SK-N-SH (cell line): Measurements from ENCODE around the gene EOGT. TPM values are rescaled to one million over a fixed set of nuclear protein-coding genes. Genes with fewer than 3 reads are reported as not detected.

Experiments
- CTCF ChIA-PET: fragments of 300-600, 350-600 bp; formaldehyde crosslinking; extraction: SDS; loops from one replicate; lab custom pipeline; 2021; lab: Yijun Ruan, JAX
- POLR2A ChIA-PET: fragments of 350-600 bp; sonication (Branson Sonifier 250); formaldehyde crosslinking; extraction: SDS; loops from one replicate; lab custom pipeline; 2020; ENCODE audit warnings: antibody characterized with exemption, inconsistent platforms; lab: Yijun Ruan, JAX
- DNase-seq: peaks from one replicate; pipeline ENCODE4 v3.0.0; 2012
- H2AFZ ChIP-seq: fragments of 200-600 bp; sonication (generic); 2 replicates; pipeline ENCODE4 v1.8.1; 2016; ENCODE audit warnings: antibody characterized with exemption, mild to moderate bottlenecking, low read depth
- H3F3A ChIP-seq: fragments of 200-600 bp; sonication (generic); replicated peaks from 2 replicates; pipeline ENCODE3; 2016; ENCODE audit warnings: antibody characterized with exemption, mild to moderate bottlenecking; ENCODE audit not compliant: insufficient read depth
- H3K27ac ChIP-seq, 2 experiments: fragments of 200-500 bp in 1 of 2; fragments of 200-600 bp in 1 of 2; sonication (Bioruptor generic) in 1 of 2; sonication (generic), shearing (Covaris generic) in 1 of 2; 2 replicates each; pipeline versions ENCODE4 v1.5.1 to v1.6.1; 2014 to 2016; ENCODE audit warnings: low read depth in 2 of 2, inconsistent platforms in 1 of 2, low read length in 1 of 2, mild to moderate bottlenecking in 1 of 2, mixed read lengths in 1 of 2
- H3K27me3 ChIP-seq: fragments of 200-600 bp; sonication (generic), shearing (Covaris generic); 2 replicates; pipeline ENCODE4 v1.6.1; 2016; ENCODE audit warnings: mixed run types; ENCODE audit not compliant: insufficient read depth
- H3K36me3 ChIP-seq, 2 experiments: fragments of 200-500 bp in 1 of 2; fragments of 200-600 bp in 1 of 2; sonication (Bioruptor generic) in 1 of 2; sonication (generic) in 1 of 2; replicated peaks in 1 of 2; 2 replicates each; pipeline versions ENCODE3 to v1.5.1; 2014 to 2016; ENCODE audit warnings: low read length in 1 of 2, mild to moderate bottlenecking in 1 of 2; ENCODE audit not compliant: insufficient read depth in 2 of 2, control insufficient read depth in 1 of 2
- H3K4me1 ChIP-seq, 2 experiments: fragments of 200-500 bp in 1 of 2; fragments of 200-600 bp in 1 of 2; sonication (Bioruptor generic) in 1 of 2; sonication (generic), shearing (Covaris generic) in 1 of 2; 2 replicates each; pipeline versions ENCODE4 v1.5.1 to v1.6.1; 2014 to 2016; ENCODE audit warnings: low read depth in 1 of 2, low read length in 1 of 2, mixed run types in 1 of 2; ENCODE audit not compliant: insufficient read depth in 2 of 2, control insufficient read depth in 1 of 2
- H3K4me2 ChIP-seq: fragments of 200-600 bp; sonication (generic), shearing (Covaris generic); 2 replicates; pipeline ENCODE4 v1.6.1; 2017; ENCODE audit warnings: mixed run types
- H3K4me3 ChIP-seq, 2 experiments: fragments of 200-500 bp in 1 of 2; fragments of 200-600 bp in 1 of 2; sonication (Bioruptor generic) in 1 of 2; sonication (generic), shearing (Covaris generic) in 1 of 2; 2 replicates each; pipeline versions ENCODE4 v1.5.1 to v1.8.1; 2014 to 2016; ENCODE audit warnings: low read depth in 2 of 2, inconsistent platforms in 1 of 2, low read length in 1 of 2, mild to moderate bottlenecking in 1 of 2, mixed read lengths in 1 of 2, moderate library complexity in 1 of 2
- H3K79me2 ChIP-seq: fragments of 200-600 bp; sonication (generic); 2 replicates; pipeline ENCODE4 v1.8.1; 2017; ENCODE audit warnings: mild to moderate bottlenecking; ENCODE audit not compliant: insufficient read depth
- H3K9ac ChIP-seq: fragments of 200-600 bp; sonication (generic); 2 replicates; pipeline ENCODE4 v1.6.1; 2017; ENCODE audit warnings: mixed run types
- H3K9me2 ChIP-seq: fragments of 200-600 bp; sonication (generic); 2 replicates; pipeline ENCODE4 v1.6.1; 2017; ENCODE audit warnings: mixed run types
- H3K9me3 ChIP-seq: fragments of 200-600 bp; sonication (generic); 2 replicates; pipeline ENCODE4 v1.6.1; 2017; ENCODE audit warnings: mixed run types, mild to moderate bottlenecking, moderate library complexity
- H4K20me1 ChIP-seq: fragments of 200-600 bp; sonication (generic); 2 replicates; pipeline ENCODE4 v1.6.1; 2017; ENCODE audit warnings: mild to moderate bottlenecking, mixed run types; ENCODE audit not compliant: insufficient read depth
- CHD2 ChIP-seq: fragments of 150-350 bp; IDR thresholded peaks from 2 replicates; pipeline ENCODE4 v1.6.1; 2018; ENCODE audit warnings: low read length; ENCODE audit not compliant: partially characterized antibody
- ELF1 ChIP-seq: IDR thresholded peaks from 2 replicates; pipeline ENCODE4 v1.4.0; 2012
- EP300 ChIP-seq, 2 experiments: IDR thresholded peaks; 2 replicates each; pipeline versions ENCODE4 v1.4.0 to v1.6.1; 2012; ENCODE audit warnings: borderline replicate concordance in 1 of 2, low read depth in 1 of 2, low read length in 1 of 2
- EZH2phosphoT487 ChIP-seq: fragments of 200-600 bp; sonication (generic); IDR thresholded peaks from 2 replicates; pipeline ENCODE4 v1.6.1; 2017; ENCODE audit warnings: low read depth, mixed run types, mild to moderate bottlenecking, antibody characterized with exemption, moderate library complexity, borderline replicate concordance
- FOXJ3 ChIP-seq: sonication (generic); formaldehyde crosslinking; IDR thresholded peaks from 2 replicates; pipeline ENCODE4 v1.5.1; 2020; ENCODE audit warnings: mild to moderate bottlenecking, missing genetic modification reagents
- GATA2 ChIP-seq: sonication (generic); formaldehyde crosslinking; IDR thresholded peaks from 2 replicates; pipeline ENCODE4 v1.5.0; 2020; ENCODE audit warnings: mild to moderate bottlenecking, missing genetic modification reagents
- MEF2A ChIP-seq: IDR thresholded peaks from 2 replicates; pipeline ENCODE4 v1.4.0; 2012; ENCODE audit warnings: low read depth, borderline replicate concordance
- NRF1 ChIP-seq: IDR thresholded peaks from 2 replicates; pipeline ENCODE4 v1.6.1; 2012; ENCODE audit warnings: low read depth, mild to moderate bottlenecking, low read length
- RFX5 ChIP-seq: IDR thresholded peaks from 2 replicates; pipeline ENCODE4 v1.6.1; 2012; ENCODE audit warnings: mild to moderate bottlenecking, improper control_type of control experiment, low read length
- RXRA ChIP-seq: IDR thresholded peaks from 2 replicates; pipeline ENCODE4 v1.4.0; 2012; ENCODE audit warnings: low read depth, mild to moderate bottlenecking, borderline replicate concordance
- SMC3 ChIP-seq: IDR thresholded peaks from 2 replicates; pipeline ENCODE4 v1.6.1; 2012; ENCODE audit warnings: low read depth, low read length, improper control_type of control experiment
- YY1 ChIP-seq: IDR thresholded peaks from 2 replicates; pipeline ENCODE4 v1.4.0; 2012; ENCODE audit warnings: low read depth, mild to moderate bottlenecking
- WGBS: methylation state at CpG from one replicate; pipeline ENCODE4 v1.1.6; 2017; ENCODE audit warnings: low lambda C conversion rate; 5-methylcytosine and 5-hydroxymethylcytosine counted together
- polyA plus RNA-seq, 3 experiments: library from polyadenylated mRNA; depleted of rRNA; stranded (reverse); fragments of >200 nt; gene quantifications; 2 replicates each; pipeline ENCODE4 v1.2.3, GENCODE V29; 2012
- TF ChIP-seq, protein P1 (sequence below): fragments of 200-600 bp; sonication (generic); IDR thresholded peaks from 2 replicates; pipeline ENCODE4 v1.6.1; 2017; ENCODE audit warnings: antibody characterized with exemption, mild to moderate bottlenecking, moderate library complexity
- TF ChIP-seq, protein P2 (sequence below): IDR thresholded peaks from 2 replicates; pipeline ENCODE4; 2012
- TF ChIP-seq, protein P3 (sequence below): IDR thresholded peaks from 2 replicates; pipeline ENCODE4 v1.4.0; 2012; ENCODE audit warnings: low read depth, borderline replicate concordance

The EOGT gene
- polyA plus RNA-seq, 1 of the 3 experiments (the other 2 are of a cell fraction) = 6.0 TPM

DNA sequence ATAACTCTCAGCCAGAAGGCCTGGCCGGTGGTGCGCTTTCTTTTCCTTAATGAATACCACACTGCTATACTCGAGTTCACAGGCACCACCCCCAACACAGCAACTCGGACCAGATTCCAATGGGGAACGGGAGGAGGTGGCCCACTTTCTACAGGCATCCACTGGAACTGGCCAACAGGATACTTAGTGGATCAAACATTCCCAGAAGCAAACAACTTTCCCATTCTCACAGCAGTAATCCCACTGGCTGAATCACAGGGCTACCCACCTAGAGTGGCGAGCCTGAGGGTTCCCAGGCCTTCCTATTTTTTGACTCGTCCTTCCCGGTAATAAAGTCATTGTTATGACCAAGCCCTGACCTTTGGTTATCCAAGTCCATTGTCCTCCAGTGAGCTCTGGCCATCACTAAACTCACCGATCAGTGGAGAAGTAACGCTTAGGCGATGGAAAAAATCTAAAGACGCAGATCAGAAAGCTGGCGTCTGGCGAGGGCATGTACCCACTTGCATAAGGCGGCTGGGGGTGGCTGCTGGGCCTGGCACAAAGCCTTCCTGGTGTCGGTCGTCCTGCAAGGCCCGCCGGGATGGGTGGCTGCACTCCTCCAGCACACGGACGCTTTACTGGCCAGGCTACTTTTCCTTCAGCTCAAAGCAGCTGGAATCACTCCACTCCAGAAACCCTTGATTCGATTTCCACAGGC lies 1.2 kb downstream of the EOGT start (continued):
- no peak for TF ChIP-seq NRF1
- TF ChIP-seq, all 33 proteins: peak for 0

DNA sequence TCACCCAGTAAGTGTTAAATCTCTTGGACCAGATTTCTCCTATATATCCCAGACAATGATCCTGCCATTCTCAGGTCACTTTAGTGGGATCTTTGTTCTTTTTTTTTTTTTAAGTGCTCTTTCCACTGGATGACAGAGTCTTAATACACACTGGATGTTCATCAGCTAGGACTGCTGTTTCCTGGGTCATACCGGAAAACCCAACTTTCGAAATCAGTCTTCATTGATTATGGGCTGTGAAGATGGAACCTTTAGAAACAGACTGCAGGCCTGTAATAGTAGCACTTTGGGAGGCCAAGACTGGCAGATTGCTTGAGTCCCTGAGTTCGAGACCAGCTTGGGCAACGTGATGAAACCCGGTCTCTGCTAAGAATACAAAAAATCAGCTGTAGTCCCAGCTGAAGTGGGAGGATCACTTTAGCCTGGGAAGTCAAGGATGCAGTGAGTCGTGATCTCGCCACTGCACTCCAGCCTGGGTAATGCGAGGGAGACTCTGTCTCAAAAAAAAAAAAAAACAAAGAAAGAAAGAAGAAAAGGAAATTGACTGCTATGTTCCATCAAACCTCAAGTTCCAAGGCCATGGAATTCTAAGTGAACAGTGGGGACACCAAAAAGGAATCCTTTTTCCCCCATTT lies 2.3 kb downstream of the EOGT start:
- Histone ChIP-seq H3F3A (peaks cover 9% of the 10 kb centered on the region), H3K9me3 (no peaks in the 10 kb centered on the region), H4K20me1 (no peaks in the 10 kb centered on the region), H3K9ac (no peak overlapping the region), H3K36me3 (peaks cover 10 to 35% of the 10 kb centered on the region in 2 experiments), H3K4me2 (no peak overlapping the region), H3K27me3 (no peaks in the 10 kb centered on the region), H3K9me2 (no peaks in the 10 kb centered on the region), H3K79me2 (peaks cover 10% of the 10 kb centered on the region; the same call in 1 of the 2 replicates), H3K27ac (peak overlapping the region in 1 of 2 experiments; percentile 80; a peak in 1 of 4 replicates), H3K4me3 (no peak overlapping the region), H2AFZ (no peak overlapping the region), H3K4me1 (peaks cover 0 to 15% of the 10 kb centered on the region in 2 experiments; a peak in 3 of 4 replicates)
- DNase-seq = no peak
- ChIA-PET CTCF (interaction anchor here (1.2 kb wide), 1 partner anchor 39 kb away, joined by 3 read pairs; no protein-coding TSS in a partner anchor), POLR2A (no interaction called here)
- WGBS = 95% methylated on average over 8 of the region's 8 CpGs
- TF ChIP-seq, protein P1, sequence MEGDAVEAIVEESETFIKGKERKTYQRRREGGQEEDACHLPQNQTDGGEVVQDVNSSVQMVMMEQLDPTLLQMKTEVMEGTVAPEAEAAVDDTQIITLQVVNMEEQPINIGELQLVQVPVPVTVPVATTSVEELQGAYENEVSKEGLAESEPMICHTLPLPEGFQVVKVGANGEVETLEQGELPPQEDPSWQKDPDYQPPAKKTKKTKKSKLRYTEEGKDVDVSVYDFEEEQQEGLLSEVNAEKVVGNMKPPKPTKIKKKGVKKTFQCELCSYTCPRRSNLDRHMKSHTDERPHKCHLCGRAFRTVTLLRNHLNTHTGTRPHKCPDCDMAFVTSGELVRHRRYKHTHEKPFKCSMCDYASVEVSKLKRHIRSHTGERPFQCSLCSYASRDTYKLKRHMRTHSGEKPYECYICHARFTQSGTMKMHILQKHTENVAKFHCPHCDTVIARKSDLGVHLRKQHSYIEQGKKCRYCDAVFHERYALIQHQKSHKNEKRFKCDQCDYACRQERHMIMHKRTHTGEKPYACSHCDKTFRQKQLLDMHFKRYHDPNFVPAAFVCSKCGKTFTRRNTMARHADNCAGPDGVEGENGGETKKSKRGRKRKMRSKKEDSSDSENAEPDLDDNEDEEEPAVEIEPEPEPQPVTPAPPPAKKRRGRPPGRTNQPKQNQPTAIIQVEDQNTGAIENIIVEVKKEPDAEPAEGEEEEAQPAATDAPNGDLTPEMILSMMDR = no peak
- TF ChIP-seq FOXJ3 (CRISPR knock-in tag) = no peak
- no peak for TF ChIP-seq RXRA
- no peak for TF ChIP-seq MEF2A

DNA sequence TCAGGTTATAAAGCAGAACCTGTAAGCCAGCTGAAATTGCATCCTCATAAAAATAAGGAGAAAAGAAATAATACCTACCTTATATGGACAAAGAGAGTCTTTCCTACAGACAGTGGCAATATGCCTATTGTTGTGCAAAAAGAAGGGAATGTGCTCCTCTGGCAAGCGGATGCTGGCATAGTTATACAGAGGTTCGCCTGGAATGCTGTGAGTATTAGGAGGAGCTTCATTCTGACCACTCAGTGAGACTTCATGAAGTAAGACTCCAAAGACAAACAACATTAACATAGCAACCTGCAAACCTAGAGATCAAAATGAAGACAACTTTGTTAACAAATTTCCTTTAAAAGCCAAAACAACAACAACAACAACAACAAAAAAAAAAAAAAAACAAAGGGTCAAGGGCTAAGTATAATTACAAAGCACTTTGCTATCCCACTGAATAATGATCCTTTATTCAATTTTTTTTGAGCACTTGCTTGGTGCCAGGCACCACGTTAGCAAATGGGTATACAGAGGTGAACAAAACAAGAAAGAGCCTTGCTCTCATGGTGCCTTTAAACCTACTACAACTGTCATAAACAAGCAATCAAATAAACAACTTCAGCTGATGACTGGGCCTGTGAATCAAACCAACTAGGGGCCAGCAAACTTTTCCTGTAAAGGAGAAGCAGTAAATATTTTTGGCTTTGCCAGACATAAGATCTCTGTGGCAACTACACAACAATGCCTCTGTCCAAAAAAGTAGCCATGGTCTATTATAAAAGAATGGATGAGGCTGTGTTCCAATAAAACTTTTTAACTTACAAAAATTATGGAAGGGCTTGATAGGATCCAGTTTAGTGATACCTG lies 3.7 kb downstream of the EOGT start:
- CTCF ChIA-PET = no interaction called here
- Histone ChIP-seq H3K36me3 (peaks cover 10 to 44% of the 10 kb centered on the region in 2 experiments), H3K9me3 (no peaks in the 10 kb centered on the region), H3K4me3 (no peak overlapping the region), H3F3A (peaks cover 9% of the 10 kb centered on the region), H3K4me1 (peaks cover 0 to 15% of the 10 kb centered on the region in 2 experiments; a peak in 3 of 4 replicates), H3K9ac (no peak overlapping the region), H2AFZ (no peak overlapping the region)
- 81% methylated on average over 3 of the region's 3 CpGs for WGBS
- no peak for DNase-seq
- POLR2A ChIA-PET = no interaction called here
- TF ChIP-seq, protein P2, sequence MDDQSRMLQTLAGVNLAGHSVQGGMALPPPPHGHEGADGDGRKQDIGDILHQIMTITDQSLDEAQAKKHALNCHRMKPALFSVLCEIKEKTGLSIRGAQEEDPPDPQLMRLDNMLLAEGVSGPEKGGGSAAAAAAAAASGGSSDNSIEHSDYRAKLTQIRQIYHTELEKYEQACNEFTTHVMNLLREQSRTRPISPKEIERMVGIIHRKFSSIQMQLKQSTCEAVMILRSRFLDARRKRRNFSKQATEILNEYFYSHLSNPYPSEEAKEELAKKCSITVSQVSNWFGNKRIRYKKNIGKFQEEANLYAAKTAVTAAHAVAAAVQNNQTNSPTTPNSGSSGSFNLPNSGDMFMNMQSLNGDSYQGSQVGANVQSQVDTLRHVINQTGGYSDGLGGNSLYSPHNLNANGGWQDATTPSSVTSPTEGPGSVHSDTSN = no peak
- TF ChIP-seq CHD2 (no peak), NRF1 (no peak), ELF1 (no peak), SMC3 (no peak), YY1 (no peak), MEF2A (no peak), EP300 (IDR thresholded peaks at IDR 0.05; ENCODE audit: borderline replicate concordance in 1 of 2, low read depth in 1 of 2, low read length in 1 of 2) (no peak), EZH2phosphoT487 (no peak), RFX5 (no peak), GATA2 (no peak)
- TF ChIP-seq, protein P3, sequence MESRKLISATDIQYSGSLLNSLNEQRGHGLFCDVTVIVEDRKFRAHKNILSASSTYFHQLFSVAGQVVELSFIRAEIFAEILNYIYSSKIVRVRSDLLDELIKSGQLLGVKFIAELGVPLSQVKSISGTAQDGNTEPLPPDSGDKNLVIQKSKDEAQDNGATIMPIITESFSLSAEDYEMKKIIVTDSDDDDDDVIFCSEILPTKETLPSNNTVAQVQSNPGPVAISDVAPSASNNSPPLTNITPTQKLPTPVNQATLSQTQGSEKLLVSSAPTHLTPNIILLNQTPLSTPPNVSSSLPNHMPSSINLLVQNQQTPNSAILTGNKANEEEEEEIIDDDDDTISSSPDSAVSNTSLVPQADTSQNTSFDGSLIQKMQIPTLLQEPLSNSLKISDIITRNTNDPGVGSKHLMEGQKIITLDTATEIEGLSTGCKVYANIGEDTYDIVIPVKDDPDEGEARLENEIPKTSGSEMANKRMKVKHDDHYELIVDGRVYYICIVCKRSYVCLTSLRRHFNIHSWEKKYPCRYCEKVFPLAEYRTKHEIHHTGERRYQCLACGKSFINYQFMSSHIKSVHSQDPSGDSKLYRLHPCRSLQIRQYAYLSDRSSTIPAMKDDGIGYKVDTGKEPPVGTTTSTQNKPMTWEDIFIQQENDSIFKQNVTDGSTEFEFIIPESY = no peak
- TF ChIP-seq, all 33 proteins: peak for 0
- Histone ChIP-seq H3K4me2 (no peak overlapping the region), H4K20me1 (no peaks in the 10 kb centered on the region), H3K79me2 (peaks cover 3% of the 10 kb centered on the region; the same call in 1 of the 2 replicates), H3K27ac (no peak overlapping the region), H3K9me2 (no peaks in the 10 kb centered on the region), H3K27me3 (no peaks in the 10 kb centered on the region)
